Measurements from ENCODE around the gene SLC39A6. TPM values are rescaled to one million over a fixed set of nuclear protein-coding genes. Genes with fewer than 3 reads are reported as not detected.
"Not testable (repeated sequence)": the region's sequence is repeated elsewhere in the genome, so short reads cannot be mapped to it uniquely, and the experiment has no call there.

SLC39A6 gene, protein sequence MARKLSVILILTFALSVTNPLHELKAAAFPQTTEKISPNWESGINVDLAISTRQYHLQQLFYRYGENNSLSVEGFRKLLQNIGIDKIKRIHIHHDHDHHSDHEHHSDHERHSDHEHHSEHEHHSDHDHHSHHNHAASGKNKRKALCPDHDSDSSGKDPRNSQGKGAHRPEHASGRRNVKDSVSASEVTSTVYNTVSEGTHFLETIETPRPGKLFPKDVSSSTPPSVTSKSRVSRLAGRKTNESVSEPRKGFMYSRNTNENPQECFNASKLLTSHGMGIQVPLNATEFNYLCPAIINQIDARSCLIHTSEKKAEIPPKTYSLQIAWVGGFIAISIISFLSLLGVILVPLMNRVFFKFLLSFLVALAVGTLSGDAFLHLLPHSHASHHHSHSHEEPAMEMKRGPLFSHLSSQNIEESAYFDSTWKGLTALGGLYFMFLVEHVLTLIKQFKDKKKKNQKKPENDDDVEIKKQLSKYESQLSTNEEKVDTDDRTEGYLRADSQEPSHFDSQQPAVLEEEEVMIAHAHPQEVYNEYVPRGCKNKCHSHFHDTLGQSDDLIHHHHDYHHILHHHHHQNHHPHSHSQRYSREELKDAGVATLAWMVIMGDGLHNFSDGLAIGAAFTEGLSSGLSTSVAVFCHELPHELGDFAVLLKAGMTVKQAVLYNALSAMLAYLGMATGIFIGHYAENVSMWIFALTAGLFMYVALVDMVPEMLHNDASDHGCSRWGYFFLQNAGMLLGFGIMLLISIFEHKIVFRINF
- 10 to 100 TPM in 1 of 4 donors, 1 to 10 TPM in 2, under 1 TPM in 1; 0.89 to 12.0 (median 5.6) TPM for polyA plus RNA-seq
- long read RNA-seq, donor 1, result 0 reads
- long read RNA-seq, donor 2, partial matches to known transcripts, result 5 of 6 reads
- long read RNA-seq, donor 2, other reads (novel, unspliced or antisense), result 0 of 6 reads
- long read RNA-seq, donor 3, partial matches to known transcripts, result 67 of 67 reads
- long read RNA-seq, donor 3, other reads (novel, unspliced or antisense), result 0 of 67 reads
- long read RNA-seq, donor 4, result 0 reads
- long read RNA-seq, donor 5, result 0 reads
- long read RNA-seq, donor 6, partial matches to known transcripts, result 7 of 8 reads
- long read RNA-seq, donor 6, other reads (novel, unspliced or antisense), result 0 of 8 reads
- long read RNA-seq, donor 7, transcript SLC39A6-201 (10 exons, 3,543 nt), result major isoform, 5 of 119 reads
- long read RNA-seq, donor 7, partial matches to known transcripts, result 104 of 119 reads
- long read RNA-seq, donor 7, other reads (novel, unspliced or antisense), result 9 of 119 reads
- long read RNA-seq, donor 8, partial matches to known transcripts, result 7 of 8 reads
- long read RNA-seq, donor 8, other reads (novel, unspliced or antisense), result 0 of 8 reads
- long read RNA-seq, donor 9, result 0 reads
- long read RNA-seq, donor 10, transcript SLC39A6-201 (10 exons, 3,543 nt), result major isoform, 5 of 12 reads
- long read RNA-seq, donor 10, partial matches to known transcripts, result 5 of 12 reads
- long read RNA-seq, donor 10, other reads (novel, unspliced or antisense), result 0 of 12 reads

- peak within 1 kb of the TSS; percentile 78 to 96 (median 83) for H3K4me3 ChIP-seq (ENCODE audit: low read depth in 1 of 3, low read length in 3 of 3)
- H3K27me3 ChIP-seq (ENCODE audit: control insufficient read depth in 3 of 3, insufficient read depth in 3 of 3, low read length in 3 of 3), result no peaks in the 10 kb centered on the region
- FAIRE-seq, result no peak
- peaks cover 2 to 15% (median 5%) of the 10 kb centered on the region in 3 donors for H3K4me1 ChIP-seq (ENCODE audit: control insufficient read depth in 3 of 3, insufficient read depth in 2 of 3, low read depth in 1 of 3, low read length in 2 of 3)
- peak; percentile 96 to 98 for DNase-seq
- WGBS, 3 donors, result 0 to 1% (median 0%) methylated on average over 59 to 69 of the region's 69 CpGs
- peaks cover 0 to 10% (median 0%) of the 10 kb centered on the region in 3 donors for H3K36me3 ChIP-seq (ENCODE audit: control insufficient read depth in 3 of 3, insufficient read depth in 2 of 3, low read depth in 1 of 3, low read length in 3 of 3)
- H3K27ac ChIP-seq (ENCODE audit: low read depth in 1 of 3, low read length in 2 of 3), result peak within 1 kb of the TSS; percentile 94 to 97 (median 96)
- H3K9me3 ChIP-seq (ENCODE audit: control insufficient read depth in 2 of 2, insufficient read depth in 1 of 2, low read depth in 1 of 2, low read length in 1 of 2), result no peaks in the 10 kb centered on the region
Measured at GRCh38 chr18:36129300-36130038, at the start of gene SLC39A6, which contains the start of gene ELP2. Gene SLC39A6, minus strand, starts transcription at chr18:36129340. Its CDS starts 2,333 bp downstream, at chr18:36127007. Gene ELP2, plus strand, starts transcription at chr18:36129899. Its CDS starts 35 bp downstream, at chr18:36129934.

- FAIRE-seq (no peak), DNase-seq (no peak)
- 85 to 99% (median 95%) methylated on average over 3 of the region's 3 CpGs for WGBS, 3 donors
- no peak overlapping the region for H3K27ac ChIP-seq (ENCODE audit: low read depth in 1 of 3, low read length in 2 of 3)
- H3K4me1 ChIP-seq (ENCODE audit: control insufficient read depth in 3 of 3, insufficient read depth in 2 of 3, low read depth in 1 of 3, low read length in 2 of 3), result peaks cover 2 to 8% (median 3%) of the 10 kb centered on the region in 3 donors
- no peak overlapping the region for H3K4me3 ChIP-seq (ENCODE audit: low read depth in 1 of 3, low read length in 3 of 3)
- peaks cover 0 to 11% (median 8%) of the 10 kb centered on the region in 3 donors for H3K36me3 ChIP-seq (ENCODE audit: control insufficient read depth in 3 of 3, insufficient read depth in 2 of 3, low read depth in 1 of 3, low read length in 3 of 3)
- H3K27me3 ChIP-seq (ENCODE audit: control insufficient read depth in 3 of 3, insufficient read depth in 3 of 3, low read length in 3 of 3), result no peaks in the 10 kb centered on the region
- no peaks in the 10 kb centered on the region for H3K9me3 ChIP-seq (ENCODE audit: control insufficient read depth in 2 of 2, insufficient read depth in 1 of 2, low read depth in 1 of 2, low read length in 1 of 2)
Measured at GRCh38 chr18:36177913-36178312, 48.8 kb upstream of the SLC39A6 start.

DNA sequence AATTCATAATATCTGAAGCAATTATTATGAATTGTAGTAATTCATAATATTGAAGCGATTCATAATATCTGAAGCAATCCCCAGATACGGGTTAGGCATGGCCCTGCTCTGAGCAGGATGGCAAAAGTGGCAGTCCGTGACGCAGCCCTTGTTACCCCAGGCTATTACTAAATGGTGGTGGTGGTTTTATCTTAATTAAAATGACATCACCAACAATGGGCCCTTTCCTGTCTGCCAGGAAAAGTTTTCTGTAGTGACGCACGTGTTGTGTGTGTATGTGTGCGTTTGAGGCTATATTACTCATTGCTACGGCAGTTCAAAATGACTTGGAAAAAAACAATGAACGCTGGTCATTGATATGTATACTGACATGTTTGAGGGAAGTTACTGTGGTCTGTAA is 47.6 kb upstream of the SLC39A6 start:
- Histone ChIP-seq H3K4me3 (ENCODE audit: low read depth in 1 of 3, low read length in 3 of 3) (no peak overlapping the region), H3K27me3 (ENCODE audit: control insufficient read depth in 3 of 3, insufficient read depth in 3 of 3, low read length in 3 of 3) (no peaks in the 10 kb centered on the region), H3K36me3 (ENCODE audit: control insufficient read depth in 3 of 3, insufficient read depth in 2 of 3, low read depth in 1 of 3, low read length in 3 of 3) (peaks cover 4 to 20% (median 10%) of the 10 kb centered on the region in 3 donors), H3K27ac (ENCODE audit: low read depth in 1 of 3, low read length in 2 of 3) (peak overlapping the region in 2 of 3 donors; percentile 34 to 73), H3K9me3 (ENCODE audit: control insufficient read depth in 2 of 2, insufficient read depth in 1 of 2, low read depth in 1 of 2, low read length in 1 of 2) (no peaks in the 10 kb centered on the region), H3K4me1 (ENCODE audit: control insufficient read depth in 3 of 3, insufficient read depth in 2 of 3, low read depth in 1 of 3, low read length in 2 of 3) (peaks cover 2 to 8% (median 3%) of the 10 kb centered on the region in 3 donors)
- DNase-seq (no peak), FAIRE-seq (no peak)
- 77 to 91% (median 85%) methylated on average over 9 of the region's 9 CpGs for WGBS, 3 donors

- 14 to 68% (median 32%) methylated on average over 2 of the region's 2 CpGs for WGBS, 3 donors
- Histone ChIP-seq H3K4me1 (ENCODE audit: control insufficient read depth in 3 of 3, insufficient read depth in 2 of 3, low read depth in 1 of 3, low read length in 2 of 3) (peaks cover 2 to 8% (median 3%) of the 10 kb centered on the region in 3 donors), H3K27me3 (ENCODE audit: control insufficient read depth in 3 of 3, insufficient read depth in 3 of 3, low read length in 3 of 3) (no peaks in the 10 kb centered on the region), H3K4me3 (ENCODE audit: low read depth in 1 of 3, low read length in 3 of 3) (no peak overlapping the region), H3K36me3 (ENCODE audit: control insufficient read depth in 3 of 3, insufficient read depth in 2 of 3, low read depth in 1 of 3, low read length in 3 of 3) (peaks cover 4 to 24% (median 13%) of the 10 kb centered on the region in 3 donors), H3K9me3 (ENCODE audit: control insufficient read depth in 2 of 2, insufficient read depth in 1 of 2, low read depth in 1 of 2, low read length in 1 of 2) (no peaks in the 10 kb centered on the region), H3K27ac (ENCODE audit: low read depth in 1 of 3, low read length in 2 of 3) (peak overlapping the region; percentile 29 to 73 (median 34))
- no peak for FAIRE-seq
- peak; percentile 85 to 97 for DNase-seq
Measured at GRCh38 chr18:36176177-36176584, 47.0 kb upstream of the SLC39A6 start.

DNA sequence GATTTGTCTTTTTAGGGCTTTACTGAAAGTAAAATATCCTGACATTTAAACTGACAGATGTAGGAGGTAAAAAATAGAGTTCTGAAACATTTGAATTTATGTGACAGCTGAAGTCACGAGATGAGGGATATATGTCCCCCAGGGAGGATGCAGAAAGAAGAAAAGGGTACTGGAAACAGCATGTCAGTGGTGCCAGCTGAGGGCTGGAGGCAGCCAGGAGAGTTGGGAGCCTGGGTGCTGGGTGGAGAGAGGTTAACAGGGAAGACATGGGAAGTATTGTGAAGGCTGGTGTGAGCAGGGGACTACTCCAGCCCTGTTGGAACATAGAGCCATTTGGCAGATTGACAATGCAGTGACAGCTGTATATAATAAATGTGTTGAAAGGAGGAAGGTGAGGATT is 46.3 kb upstream of the SLC39A6 start:
- no peak overlapping the region for H3K4me3 ChIP-seq (ENCODE audit: low read depth in 1 of 3, low read length in 3 of 3)
- DNase-seq (no peak), FAIRE-seq (no peak)
- no peaks in the 10 kb centered on the region for H3K9me3 ChIP-seq (ENCODE audit: control insufficient read depth in 2 of 2, insufficient read depth in 1 of 2, low read depth in 1 of 2, low read length in 1 of 2)
- H3K4me1 ChIP-seq (ENCODE audit: control insufficient read depth in 3 of 3, insufficient read depth in 2 of 3, low read depth in 1 of 3, low read length in 2 of 3), result peaks cover 2 to 8% (median 3%) of the 10 kb centered on the region in 3 donors
- H3K27ac ChIP-seq (ENCODE audit: low read depth in 1 of 3, low read length in 2 of 3), result peak overlapping the region; percentile 47 to 64 (median 53)
- WGBS, 3 donors, result 90 to 100% (median 90%) methylated on average over 1 of the region's 1 CpG
- H3K36me3 ChIP-seq (ENCODE audit: control insufficient read depth in 3 of 3, insufficient read depth in 2 of 3, low read depth in 1 of 3, low read length in 3 of 3), result peaks cover 8 to 28% (median 13%) of the 10 kb centered on the region in 3 donors
- no peaks in the 10 kb centered on the region for H3K27me3 ChIP-seq (ENCODE audit: control insufficient read depth in 3 of 3, insufficient read depth in 3 of 3, low read length in 3 of 3)

GRCh38 chr18:36169938-36170337 is 40.8 kb upstream of the SLC39A6 start:
- Histone ChIP-seq H3K9me3 (ENCODE audit: control insufficient read depth in 2 of 2, insufficient read depth in 1 of 2, low read depth in 1 of 2, low read length in 1 of 2) (no peaks in the 10 kb centered on the region), H3K27ac (ENCODE audit: low read depth in 1 of 3, low read length in 2 of 3) (no peak overlapping the region), H3K36me3 (ENCODE audit: control insufficient read depth in 3 of 3, insufficient read depth in 2 of 3, low read depth in 1 of 3, low read length in 3 of 3) (peaks cover 12 to 56% (median 19%) of the 10 kb centered on the region in 3 donors), H3K4me1 (ENCODE audit: control insufficient read depth in 3 of 3, insufficient read depth in 2 of 3, low read depth in 1 of 3, low read length in 2 of 3) (no peaks in the 10 kb centered on the region), H3K27me3 (ENCODE audit: control insufficient read depth in 3 of 3, insufficient read depth in 3 of 3, low read length in 3 of 3) (no peaks in the 10 kb centered on the region), H3K4me3 (ENCODE audit: low read depth in 1 of 3, low read length in 3 of 3) (no peak overlapping the region)
- FAIRE-seq (no peak), DNase-seq (no peak)
- WGBS, 3 donors, result 54 to 82% (median 73%) methylated on average over 5 of the region's 5 CpGs

GRCh38 chr18:36168296-36168695 is 39.2 kb upstream of the SLC39A6 start:
- 82 to 88% (median 88%) methylated on average over 3 of the region's 3 CpGs for WGBS, 3 donors
- not testable (repeated sequence) for H3K9me3 ChIP-seq (ENCODE audit: control insufficient read depth in 2 of 2, insufficient read depth in 1 of 2, low read depth in 1 of 2, low read length in 1 of 2); H3K4me3 ChIP-seq (ENCODE audit: low read depth in 1 of 3, low read length in 3 of 3); H3K27me3 ChIP-seq (ENCODE audit: control insufficient read depth in 3 of 3, insufficient read depth in 3 of 3, low read length in 3 of 3); DNase-seq; H3K27ac ChIP-seq (ENCODE audit: low read depth in 1 of 3, low read length in 2 of 3); H3K4me1 ChIP-seq (ENCODE audit: control insufficient read depth in 3 of 3, insufficient read depth in 2 of 3, low read depth in 1 of 3, low read length in 2 of 3); FAIRE-seq
- H3K36me3 ChIP-seq (ENCODE audit: control insufficient read depth in 3 of 3, insufficient read depth in 2 of 3, low read depth in 1 of 3, low read length in 3 of 3), result peaks cover 16 to 53% (median 16%) of the 10 kb centered on the region in 3 donors

Data from small intestine (tissue), 16 donors.